HG03460 (cell line): ENCODE measurements around the gene TBC1D5.
"Not testable (repeated sequence)": the region's sequence is repeated elsewhere in the genome, so short reads cannot be mapped to it uniquely, and the experiment has no call there.

ENCODE experiments used
- ATAC-seq: cut with Tn5 transposase; IDR thresholded peaks from one replicate; pipeline ENCODE4 v1.9.1; 2021; ENCODE audit not compliant: unreplicated experiment

Gene TBC1D5, protein sequence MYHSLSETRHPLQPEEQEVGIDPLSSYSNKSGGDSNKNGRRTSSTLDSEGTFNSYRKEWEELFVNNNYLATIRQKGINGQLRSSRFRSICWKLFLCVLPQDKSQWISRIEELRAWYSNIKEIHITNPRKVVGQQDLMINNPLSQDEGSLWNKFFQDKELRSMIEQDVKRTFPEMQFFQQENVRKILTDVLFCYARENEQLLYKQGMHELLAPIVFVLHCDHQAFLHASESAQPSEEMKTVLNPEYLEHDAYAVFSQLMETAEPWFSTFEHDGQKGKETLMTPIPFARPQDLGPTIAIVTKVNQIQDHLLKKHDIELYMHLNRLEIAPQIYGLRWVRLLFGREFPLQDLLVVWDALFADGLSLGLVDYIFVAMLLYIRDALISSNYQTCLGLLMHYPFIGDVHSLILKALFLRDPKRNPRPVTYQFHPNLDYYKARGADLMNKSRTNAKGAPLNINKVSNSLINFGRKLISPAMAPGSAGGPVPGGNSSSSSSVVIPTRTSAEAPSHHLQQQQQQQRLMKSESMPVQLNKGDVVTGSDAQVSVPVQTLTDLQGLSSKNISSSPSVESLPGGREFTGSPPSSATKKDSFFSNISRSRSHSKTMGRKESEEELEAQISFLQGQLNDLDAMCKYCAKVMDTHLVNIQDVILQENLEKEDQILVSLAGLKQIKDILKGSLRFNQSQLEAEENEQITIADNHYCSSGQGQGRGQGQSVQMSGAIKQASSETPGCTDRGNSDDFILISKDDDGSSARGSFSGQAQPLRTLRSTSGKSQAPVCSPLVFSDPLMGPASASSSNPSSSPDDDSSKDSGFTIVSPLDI

DNA sequence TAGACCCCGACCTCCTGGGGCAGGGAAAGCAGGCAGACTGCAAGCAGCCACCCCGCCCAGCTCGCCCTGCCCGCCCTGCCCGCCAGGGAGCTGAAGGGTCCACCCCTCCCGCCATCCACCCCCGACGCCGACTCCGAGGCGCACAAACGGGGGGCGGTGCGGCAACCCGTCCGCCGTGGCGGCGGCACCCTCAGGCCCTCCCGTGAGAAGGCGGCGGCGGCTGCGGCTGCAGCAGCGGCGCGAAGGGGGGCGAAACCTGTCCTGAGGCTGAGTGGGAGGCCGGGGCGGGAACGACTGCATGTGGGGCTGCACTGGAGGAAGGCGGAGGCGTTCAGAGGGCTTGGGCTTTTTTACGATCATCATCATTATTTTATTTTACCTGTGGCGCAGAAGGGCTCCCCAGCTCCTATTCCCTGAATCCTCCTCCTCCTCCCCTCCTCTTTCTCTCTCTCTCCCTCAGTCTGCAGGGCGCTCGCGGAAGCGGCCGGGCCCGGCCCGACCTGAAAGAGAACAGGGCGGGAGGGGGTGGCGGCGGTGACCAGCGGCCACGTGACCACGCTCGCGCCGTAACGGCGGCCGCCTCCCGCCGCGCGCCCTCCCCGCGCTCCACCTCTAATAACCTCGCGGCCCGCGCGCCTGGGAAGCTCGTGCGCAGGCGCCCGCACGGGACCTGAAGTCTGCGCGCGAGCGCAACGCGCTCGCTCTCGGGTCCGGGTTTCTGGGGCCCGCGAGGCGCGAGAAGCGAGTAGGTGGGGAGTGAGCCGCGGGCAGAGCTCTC, at the start of gene TBC1D5:
Gene TBC1D5 (minus strand): TSS at position 530 of the 778 bp plus-strand sequence. CDS start 234,061 bp downstream, outside the sequence.
- peak; percentile 67 for ATAC-seq

DNA sequence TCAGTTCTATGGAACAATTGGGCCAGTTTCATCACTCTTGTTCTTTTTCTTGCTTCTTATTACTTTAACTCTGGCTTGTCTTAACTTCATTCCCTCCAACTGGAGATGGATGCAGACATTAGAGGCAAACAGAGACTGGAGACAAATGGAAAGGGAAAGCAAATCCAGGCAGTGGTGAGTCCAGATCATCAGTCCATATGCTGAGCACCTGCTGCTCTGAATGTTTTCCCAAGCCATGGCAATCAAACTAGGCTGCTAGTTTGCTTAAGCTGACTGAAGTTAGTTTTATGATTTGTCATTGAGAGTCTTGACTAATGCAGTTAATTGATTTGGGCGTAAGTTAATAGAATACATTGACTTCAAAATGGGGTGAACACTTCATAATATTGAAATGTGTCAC, 41.0 kb upstream of the TBC1D5 start:
- ATAC-seq, result no peak

DNA sequence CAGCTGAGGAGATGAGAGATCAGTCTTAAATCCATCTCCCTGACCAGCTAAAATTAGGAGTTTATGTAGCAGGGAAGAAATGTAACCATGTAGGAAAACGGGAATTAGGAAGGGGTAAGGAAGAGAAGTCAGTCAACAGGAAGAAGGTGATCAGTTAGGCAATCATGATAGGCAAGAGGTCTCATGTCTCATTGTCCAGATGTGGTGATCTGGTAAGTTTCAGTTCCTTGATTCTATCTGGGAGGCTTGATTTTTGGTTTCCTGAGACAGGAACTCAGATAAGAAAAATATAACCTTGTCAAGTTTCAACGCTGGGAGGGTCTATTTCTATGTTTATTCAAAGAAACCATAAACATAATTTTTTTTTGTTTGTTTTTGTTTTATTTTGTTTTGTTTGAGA, 40.3 kb upstream of the TBC1D5 start:
- ATAC-seq, result no peak

DNA sequence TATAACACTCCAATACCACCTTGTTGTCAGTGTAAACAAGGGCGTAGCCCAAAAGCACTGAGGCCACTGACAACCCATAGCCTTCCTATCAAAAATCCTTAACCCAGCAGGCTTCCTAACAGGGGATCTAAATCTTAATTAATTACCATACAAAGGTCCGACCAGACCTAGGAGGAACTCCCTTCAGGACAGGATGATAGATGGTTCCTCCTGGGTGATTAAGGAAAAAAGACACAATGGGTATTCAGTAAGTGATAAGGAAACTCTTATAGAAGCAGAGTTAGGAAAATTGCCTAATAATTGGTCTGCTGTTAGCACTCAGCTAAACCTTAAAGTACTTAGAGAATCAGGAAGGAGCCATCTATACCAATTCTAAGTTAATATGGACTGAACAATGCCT, 37.9 kb upstream of the TBC1D5 start:
- not testable (repeated sequence) for ATAC-seq

DNA sequence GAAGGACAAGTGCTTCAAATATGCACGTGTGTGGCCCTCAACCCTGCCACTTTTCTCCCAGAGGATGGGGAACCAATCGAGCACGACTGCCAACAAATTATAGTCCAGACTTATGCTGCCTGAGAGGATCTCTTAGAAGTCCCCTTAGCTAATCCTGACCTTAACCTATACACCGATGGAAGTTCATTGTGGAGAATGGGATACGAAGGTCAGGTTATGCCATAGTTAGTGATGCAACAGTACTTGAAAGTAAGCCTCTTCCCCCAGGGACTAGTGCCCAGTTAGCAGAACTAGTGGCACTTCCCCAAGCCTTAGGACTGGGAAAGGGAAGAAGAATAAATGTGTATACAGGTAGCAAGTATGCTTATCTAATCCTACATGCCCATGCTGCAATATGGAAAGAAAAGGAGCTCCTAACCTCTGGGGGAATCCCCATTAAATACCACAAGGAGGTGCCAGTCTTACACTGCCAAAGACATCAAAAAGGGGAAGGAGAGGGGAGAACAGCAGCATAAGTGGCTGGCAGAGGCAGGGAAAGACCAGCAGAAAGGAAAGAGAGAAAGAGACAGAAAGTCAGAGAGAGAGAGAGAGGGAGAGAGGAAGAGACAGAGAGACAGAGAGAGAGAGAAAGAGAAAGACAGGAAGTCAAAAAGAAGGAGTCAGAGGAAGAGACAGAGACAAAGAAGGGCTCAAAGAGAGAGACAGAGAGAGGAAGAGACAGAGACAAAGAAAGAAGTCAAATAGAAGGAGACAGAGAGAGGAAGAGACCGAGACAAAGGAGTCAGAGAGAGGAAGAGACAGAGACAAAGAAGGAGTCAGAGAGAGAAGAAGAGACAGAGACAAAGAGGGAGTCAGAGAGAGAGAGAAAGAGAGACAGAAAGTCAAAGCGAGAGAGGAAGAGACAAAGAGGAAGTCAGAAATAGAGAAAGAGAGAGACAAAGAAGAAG, 37.1 kb upstream of the TBC1D5 start:
- ATAC-seq, result not testable (repeated sequence)

DNA sequence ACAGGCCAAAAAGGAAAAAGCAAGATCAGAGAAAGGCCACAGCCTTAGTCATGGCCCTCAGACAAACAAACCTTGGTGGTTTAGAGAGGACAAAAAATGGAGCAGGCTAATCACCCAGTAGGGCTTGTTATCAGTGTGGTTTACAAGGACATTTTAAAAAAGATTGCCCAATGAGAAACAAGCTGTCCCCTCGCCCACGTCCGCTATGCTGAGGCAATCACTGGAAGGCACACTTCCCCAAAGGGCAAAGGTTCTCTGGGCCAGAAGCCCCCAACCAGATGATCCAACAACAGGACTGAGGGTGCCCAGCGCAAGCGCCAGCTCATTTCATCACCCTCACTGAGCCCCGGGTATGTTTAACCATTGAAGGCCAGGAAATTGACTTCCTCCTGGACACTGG, 34.9 kb upstream of the TBC1D5 start:
- ATAC-seq, result not testable (repeated sequence)

DNA sequence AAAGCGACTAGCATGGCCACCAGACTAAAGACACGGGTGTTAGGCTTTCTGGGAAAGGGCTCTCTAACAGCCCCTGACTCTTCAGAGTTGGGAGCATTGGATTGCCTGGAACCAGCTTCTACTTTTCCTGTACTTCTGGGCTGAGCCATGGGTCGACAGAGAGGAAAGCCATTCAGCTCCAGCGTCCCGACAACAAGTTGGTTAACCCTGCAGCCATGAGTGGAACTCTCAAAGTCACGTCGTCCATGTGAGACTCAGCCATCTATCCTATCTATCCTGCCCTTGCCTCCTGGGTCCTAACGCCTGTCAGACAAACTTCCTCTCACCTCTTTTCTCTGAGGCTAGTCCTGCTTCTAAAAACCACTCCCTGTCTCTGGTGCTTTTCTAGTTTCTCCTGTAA, 32.6 kb upstream of the TBC1D5 start:
- ATAC-seq, result no peak

DNA sequence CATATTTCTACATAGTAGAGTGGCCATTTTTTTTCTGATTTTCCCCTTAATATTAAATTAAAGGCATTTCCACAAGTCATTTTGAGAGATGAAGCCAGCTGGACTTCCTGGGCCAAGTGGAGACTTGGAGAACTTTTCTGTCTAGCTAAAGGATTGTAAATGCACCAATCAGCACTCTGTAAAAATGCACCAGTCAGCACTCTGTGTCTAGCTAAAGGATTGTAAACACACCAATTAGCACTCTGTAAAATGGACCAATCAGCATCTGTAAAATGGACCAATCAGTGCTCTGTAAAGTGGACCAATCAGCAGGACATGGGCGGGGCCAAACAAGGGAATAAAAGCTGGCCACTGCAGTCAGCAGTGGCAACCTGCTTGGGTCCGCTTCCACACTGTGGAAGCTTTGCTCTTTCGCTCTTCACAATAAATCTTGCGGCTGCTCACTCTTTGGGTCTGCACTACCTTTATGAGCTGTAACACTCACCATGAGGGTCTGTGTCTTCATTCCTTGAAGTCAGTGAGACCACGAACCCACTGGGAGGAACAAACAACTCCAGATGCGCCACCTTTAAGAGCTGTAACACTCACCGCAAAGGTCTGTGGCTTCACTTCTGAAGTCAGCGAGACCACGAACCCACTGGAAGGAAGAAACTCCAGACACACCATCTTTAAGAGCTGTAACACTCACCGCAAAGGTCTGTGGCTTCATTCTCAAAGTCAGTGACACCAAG, 31.9 kb upstream of the TBC1D5 start:
- ATAC-seq, result not testable (repeated sequence)

DNA sequence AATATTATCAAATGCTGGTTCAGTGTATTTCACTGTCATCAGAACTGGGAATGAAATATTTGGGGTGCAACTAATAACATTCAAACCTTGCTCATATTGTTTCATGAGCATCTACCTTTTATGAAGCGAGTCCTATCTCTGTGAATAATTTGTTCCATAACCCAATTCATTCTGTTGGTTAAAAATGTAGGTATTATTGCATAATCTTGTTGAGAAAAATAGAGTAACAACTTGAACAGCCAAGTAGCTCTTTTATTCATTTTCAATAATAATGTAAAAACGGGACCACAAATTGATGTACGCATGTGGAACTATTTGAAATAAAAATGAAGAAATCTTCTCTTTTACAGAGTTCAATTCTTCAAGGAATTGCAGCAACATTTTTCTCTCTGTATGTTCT, 30.1 kb upstream of the TBC1D5 start:
- ATAC-seq, result no peak

DNA sequence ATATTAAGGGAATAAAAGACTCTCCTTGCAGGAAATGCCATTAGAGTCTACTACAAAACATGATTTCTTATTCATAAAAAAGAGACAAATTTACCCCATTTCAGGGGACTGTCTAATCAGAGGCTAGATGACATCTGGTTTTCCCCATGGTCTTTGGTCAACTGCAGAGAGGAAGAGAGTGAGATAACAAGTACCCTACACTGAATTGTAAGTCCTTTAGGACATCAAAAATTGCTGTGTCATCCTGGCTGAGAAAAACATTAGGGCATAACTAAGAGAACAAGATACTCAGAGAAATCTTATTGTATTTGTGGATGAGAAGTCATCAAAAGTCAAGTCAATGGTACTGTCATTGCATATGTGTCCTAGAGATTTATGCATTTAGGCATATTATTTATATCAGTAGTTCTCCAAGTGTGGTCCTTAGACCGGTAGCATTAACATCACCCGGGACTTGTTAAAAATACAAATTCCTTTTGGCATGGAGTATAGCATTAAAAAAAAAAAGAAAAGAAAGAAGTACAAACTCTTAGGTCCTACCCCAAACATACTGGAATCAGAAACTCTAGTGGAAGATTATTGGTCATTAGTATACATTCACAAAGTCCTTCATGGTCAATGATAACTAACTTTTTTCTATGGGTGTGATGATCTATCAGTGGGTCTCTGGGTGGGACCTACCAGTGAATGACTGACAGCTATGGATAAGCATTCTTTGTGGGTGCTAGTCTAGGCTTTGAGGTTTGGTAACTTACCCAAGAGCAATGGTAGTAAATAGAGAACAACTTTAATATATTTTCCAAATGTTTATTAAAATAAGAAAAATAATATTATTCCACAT, 29.0 kb upstream of the TBC1D5 start:
- ATAC-seq, result no peak

DNA sequence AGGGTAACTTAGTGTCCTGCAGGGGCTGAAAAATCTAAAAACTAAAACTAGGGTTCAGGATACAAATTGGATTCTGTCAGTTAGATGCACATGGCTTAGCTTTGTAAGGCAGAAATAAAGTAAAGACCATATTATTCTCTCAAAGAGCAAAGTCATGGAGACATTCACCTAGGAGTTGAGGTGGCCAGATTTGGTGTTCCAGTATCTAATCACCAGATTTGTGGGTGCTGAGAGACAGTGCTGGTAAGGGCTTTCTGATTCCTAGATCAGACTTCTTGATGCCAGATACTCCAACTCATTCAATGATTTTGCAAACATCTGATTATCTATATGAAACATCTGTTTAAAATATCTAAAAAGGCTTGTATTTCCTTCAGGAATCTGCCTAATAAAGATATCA, 28.3 kb upstream of the TBC1D5 start:
- no peak for ATAC-seq

DNA sequence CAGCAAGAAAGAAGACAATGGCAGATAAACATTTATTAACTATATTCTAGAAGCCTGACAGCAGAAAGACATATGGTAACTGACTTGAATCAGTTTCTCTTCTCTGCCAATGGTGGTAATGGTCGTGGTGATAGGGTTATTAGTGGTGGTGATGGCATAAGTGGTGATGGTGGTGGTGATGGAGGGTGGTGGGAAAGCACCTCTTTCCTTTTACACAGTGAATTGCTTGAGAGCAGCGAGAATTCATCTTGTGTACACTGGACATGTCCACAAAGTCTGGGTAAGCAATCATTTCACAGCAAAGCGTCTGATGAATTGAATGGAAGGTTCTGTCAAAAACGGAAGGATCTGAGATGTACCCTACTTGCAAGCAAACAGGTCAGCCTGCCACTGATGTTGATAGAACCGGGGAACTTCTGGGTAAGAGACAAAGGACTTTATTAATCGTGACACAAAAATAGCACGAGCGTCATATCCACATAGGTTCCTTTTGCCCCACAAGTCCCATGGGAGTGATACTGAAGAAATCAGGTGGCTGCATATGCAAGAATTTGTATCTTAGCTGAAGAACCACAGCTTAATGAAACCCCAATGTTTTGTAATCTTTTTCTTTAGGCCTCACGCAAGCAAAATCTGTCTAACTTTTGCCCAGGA, 23.5 kb upstream of the TBC1D5 start:
- peak; percentile 75 for ATAC-seq

DNA sequence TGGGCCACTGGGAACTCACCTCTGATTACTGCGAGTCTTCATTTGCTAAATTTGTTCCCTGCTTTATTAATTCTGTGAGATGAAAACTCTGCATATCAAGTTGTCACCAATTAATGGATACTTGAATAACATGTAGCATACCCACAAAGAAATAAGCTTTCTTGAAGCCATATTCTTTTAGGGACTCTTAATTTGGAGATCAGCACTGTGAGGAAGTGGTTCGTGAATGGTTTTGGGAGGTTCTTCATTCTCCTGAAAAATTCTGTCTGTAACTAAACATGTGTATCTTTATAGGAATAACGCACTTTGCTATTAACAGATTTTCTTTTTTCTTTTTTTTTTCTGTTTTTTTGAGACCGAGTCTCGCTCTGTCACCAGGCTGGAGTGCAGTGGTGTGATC, 19.1 kb upstream of the TBC1D5 start:
- no peak for ATAC-seq

DNA sequence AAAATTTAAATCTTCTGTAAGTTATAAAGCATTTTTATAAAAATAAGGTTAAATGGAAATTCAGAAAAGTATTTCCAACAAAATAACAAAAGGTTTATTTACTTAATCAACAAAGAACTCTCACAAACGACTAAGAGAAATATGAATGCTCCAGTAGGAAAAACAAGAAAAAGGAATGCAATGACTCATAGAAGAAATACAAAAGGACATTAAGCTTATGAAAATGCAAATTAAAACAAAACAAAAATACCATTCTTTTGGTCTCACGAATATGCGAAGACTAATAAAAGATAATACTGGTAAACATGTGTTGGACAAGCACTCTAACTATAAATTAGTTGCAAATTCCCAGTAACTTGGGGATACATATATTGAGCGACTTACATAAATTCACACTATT, 17.5 kb upstream of the TBC1D5 start:
- ATAC-seq, result no peak

DNA sequence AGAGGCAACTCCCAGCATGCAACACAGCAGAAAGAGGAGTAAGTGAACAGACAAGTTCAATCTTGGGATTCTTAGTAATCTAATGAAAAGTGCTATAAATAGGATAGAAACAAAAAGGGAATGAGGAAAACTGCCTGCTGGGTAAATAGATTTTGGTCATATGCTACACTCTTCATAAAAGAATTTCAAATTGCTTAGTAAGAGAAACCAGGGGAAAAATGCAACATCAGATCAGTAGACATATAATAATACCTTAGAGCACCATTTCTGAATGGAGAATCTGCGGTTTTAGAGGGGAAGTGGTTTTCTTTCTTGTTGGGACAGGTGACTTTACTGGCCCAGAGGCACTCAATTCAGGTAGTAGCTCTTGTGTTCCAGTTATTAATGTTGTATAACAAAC, 13.4 kb upstream of the TBC1D5 start:
- ATAC-seq, result no peak

DNA sequence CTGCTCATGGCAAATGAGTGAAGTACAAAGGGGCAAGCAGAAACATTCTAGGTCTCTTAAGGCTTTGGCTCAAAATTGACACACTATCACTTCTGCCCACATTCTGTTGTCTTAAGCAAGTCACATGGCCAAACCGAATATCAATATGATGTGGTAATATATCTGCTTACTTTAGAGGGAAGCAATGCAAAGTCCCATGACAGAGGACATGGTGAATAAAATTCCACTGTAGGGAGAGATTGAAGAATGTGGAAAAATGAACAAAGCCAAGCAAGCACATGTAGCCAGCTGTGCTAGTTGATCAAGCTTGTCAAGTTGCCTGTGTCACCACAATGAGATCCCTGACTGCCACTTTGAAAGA, 11.2 kb upstream of the TBC1D5 start:
- no peak for ATAC-seq

DNA sequence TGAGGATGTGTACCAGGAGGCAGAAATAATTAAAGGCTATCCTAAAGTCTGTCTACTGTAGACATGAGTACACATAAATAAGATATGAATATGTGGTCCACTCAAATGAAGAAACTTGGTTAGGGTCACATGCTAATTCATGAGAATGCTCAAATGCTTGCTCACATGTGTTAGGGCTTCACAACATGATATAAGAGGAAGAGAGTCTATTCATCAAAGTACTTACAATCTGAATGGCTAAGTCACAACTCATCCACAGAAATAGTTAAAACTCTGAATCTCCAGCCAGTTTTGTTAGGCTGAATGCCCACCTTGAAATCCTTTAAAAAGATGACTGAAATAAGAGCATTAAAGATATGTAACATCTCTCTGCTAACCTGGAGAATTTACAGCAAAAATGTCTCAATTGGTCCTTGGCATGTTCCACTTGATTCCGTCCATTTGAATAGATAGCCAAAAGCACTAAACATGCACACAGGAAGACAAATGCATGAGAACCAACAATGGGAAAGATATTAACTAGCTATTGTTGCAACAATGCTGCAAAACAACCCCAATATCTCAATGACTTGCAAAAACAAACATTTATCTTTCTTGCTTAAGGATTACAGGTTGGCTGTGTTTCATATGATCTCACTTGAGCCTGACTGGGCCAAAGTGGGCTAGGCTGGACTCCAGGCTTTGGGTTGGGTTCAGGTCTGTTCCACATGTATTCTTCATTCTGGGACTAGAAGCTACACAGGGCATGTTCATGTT, 10.6 kb upstream of the TBC1D5 start:
- ATAC-seq, result no peak

DNA sequence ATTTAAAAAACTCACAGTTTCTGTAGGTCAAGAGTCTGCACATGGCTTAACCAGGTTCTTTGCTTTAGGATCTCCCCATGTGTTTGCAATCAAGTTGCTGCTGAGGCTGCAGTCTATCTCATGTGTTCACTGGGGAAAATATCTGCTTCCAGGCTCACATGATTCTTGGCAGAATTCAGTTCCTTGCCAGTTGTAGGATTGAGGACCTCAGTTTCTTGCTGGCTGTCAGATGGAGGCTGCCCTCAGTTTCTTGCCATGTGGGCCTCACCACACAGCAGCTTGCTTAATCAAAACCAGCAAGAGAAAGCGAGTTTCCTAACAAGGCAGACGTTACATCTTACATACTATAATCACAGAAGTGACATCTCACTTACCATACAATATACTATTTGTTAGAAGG, 10.0 kb upstream of the TBC1D5 start:
- ATAC-seq, result no peak
